Astrocyte (in vitro differentiated cells and primary cell): ENCODE measurements around the gene LRCH4. TPM values are rescaled to one million over a fixed set of nuclear protein-coding genes. Genes with fewer than 3 reads are reported as not detected.

Experiments used
- DNase-seq: peaks from one replicate; pipeline ENCODE4 v3.0.0-alpha.2; 2010; ENCODE audit warnings: low read depth
- FAIRE-seq: peaks from 2 replicates; lab custom pipeline; 2011; peaks lifted over from hg19 to GRCh38; lab: Jason Lieb, UNC
- H2AFZ ChIP-seq: 2 replicates; pipeline ENCODE4 v1.6.0; 2012; ENCODE audit warnings: low read depth, low read length, inconsistent platforms
- H3K27ac ChIP-seq: 2 replicates; pipeline ENCODE4 v1.5.1; 2011; ENCODE audit warnings: low read depth, low read length, inconsistent platforms
- H3K27me3 ChIP-seq: 2 replicates; pipeline ENCODE4 v1.6.0; 2011; ENCODE audit warnings: low read length, inconsistent platforms; ENCODE audit not compliant: insufficient read depth
- H3K36me3 ChIP-seq: 2 replicates; pipeline ENCODE4 v1.5.1; 2011; ENCODE audit warnings: low read length, inconsistent platforms; ENCODE audit not compliant: insufficient read depth
- H3K4me1 ChIP-seq: 2 replicates; pipeline ENCODE4 v1.5.1; 2011; ENCODE audit warnings: low read length, inconsistent platforms; ENCODE audit not compliant: insufficient read depth
- H3K4me2 ChIP-seq: 2 replicates; pipeline ENCODE4 v1.6.0; 2012; ENCODE audit warnings: low read length, inconsistent platforms
- H3K4me3 ChIP-seq: 2 replicates; pipeline ENCODE4 v1.5.1; 2011; ENCODE audit warnings: low read depth, mild to moderate bottlenecking, low read length, inconsistent platforms; ENCODE audit not compliant: insufficient read depth
- H3K79me2 ChIP-seq: 2 replicates; pipeline ENCODE4 v1.6.0; 2012; ENCODE audit warnings: mild to moderate bottlenecking, low read length, inconsistent platforms; ENCODE audit not compliant: insufficient read depth
- H3K9ac ChIP-seq: 2 replicates; pipeline ENCODE4 v1.6.0; 2012; ENCODE audit warnings: mild to moderate bottlenecking, low read length, inconsistent platforms
- H3K9me3 ChIP-seq: 2 replicates; pipeline ENCODE4 v1.5.1; 2012; ENCODE audit warnings: low read depth, mild to moderate bottlenecking, low read length, inconsistent platforms; ENCODE audit not compliant: insufficient read depth
- H4K20me1 ChIP-seq: 2 replicates; pipeline ENCODE4 v1.6.0; 2012; ENCODE audit warnings: low read length, inconsistent platforms; ENCODE audit not compliant: insufficient read depth
- H3K27ac Mint-ChIP-seq: one replicate; pipeline ENCODE4 v1.8.0; 2021; ENCODE audit warnings: mild to moderate bottlenecking, mixed read lengths; ENCODE audit not compliant: unreplicated experiment
- H3K27me3 Mint-ChIP-seq: one replicate; pipeline ENCODE4 v1.8.0; 2021; ENCODE audit warnings: low read depth, mixed read lengths; ENCODE audit not compliant: unreplicated experiment
- H3K36me3 Mint-ChIP-seq: one replicate; pipeline ENCODE4 v1.8.0; 2021; ENCODE audit warnings: low read depth, mixed read lengths; ENCODE audit not compliant: unreplicated experiment
- H3K4me1 Mint-ChIP-seq: one replicate; pipeline ENCODE4 v1.8.0; 2021; ENCODE audit warnings: low read depth, mixed read lengths; ENCODE audit not compliant: unreplicated experiment
- H3K4me3 Mint-ChIP-seq: one replicate; pipeline ENCODE4 v1.8.0; 2021; ENCODE audit warnings: mild to moderate bottlenecking, moderate library complexity, mixed read lengths; ENCODE audit not compliant: unreplicated experiment
- H3K9me3 Mint-ChIP-seq: one replicate; pipeline ENCODE4 v1.8.0; 2021; ENCODE audit warnings: mild to moderate bottlenecking, mixed read lengths; ENCODE audit not compliant: unreplicated experiment
- CTCF ChIP-seq: IDR thresholded peaks from 2 replicates; pipeline ENCODE4 v1.5.1; 2011; ENCODE audit warnings: low read depth, mild to moderate bottlenecking, inconsistent platforms, low read length, moderate library complexity; ENCODE audit not compliant: insufficient read depth
- EZH2 ChIP-seq: IDR thresholded peaks from 2 replicates; pipeline ENCODE4 v1.6.1; 2012; ENCODE audit warnings: mild to moderate bottlenecking, low read length, inconsistent platforms; ENCODE audit not compliant: insufficient read depth
- total RNA-seq: library from RNA; stranded (reverse); gene quantifications from 2 replicates; pipeline ENCODE4 v1.2.1, GENCODE V29; 2021

Gene LRCH4
- total RNA-seq, 1 donor from 2014 or later: 62.5 TPM

- peaks cover 2% of the 10 kb centered on the region for H3K27me3 Mint-ChIP-seq
- peak overlapping the region; percentile 92 for H3K4me3 Mint-ChIP-seq
- H3K27ac Mint-ChIP-seq: peak overlapping the region; percentile 92
- peaks cover 18% of the 10 kb centered on the region for H3K4me1 Mint-ChIP-seq
- H3K9me3 ChIP-seq: no peaks in the 10 kb centered on the region
- H3K36me3 Mint-ChIP-seq: peaks cover 3% of the 10 kb centered on the region
- H3K27ac ChIP-seq: peak overlapping the region; percentile 83
- peaks cover 51% of the 10 kb centered on the region for H3K79me2 ChIP-seq
- FAIRE-seq (no peak), DNase-seq (peak; percentile 70)
- H3K4me2 ChIP-seq: peak overlapping the region; percentile 99
- peaks cover 52% of the 10 kb centered on the region for H4K20me1 ChIP-seq
- no peak overlapping the region for H2AFZ ChIP-seq
- H3K9ac ChIP-seq: peak overlapping the region; percentile 89
- peaks cover 6% of the 10 kb centered on the region for H3K27me3 ChIP-seq
- peaks cover 16% of the 10 kb centered on the region for H3K36me3 ChIP-seq
- H3K9me3 Mint-ChIP-seq: no peaks in the 10 kb centered on the region
- no peak for TF ChIP-seq CTCF
- no peak for TF ChIP-seq EZH2
- peaks cover 25% of the 10 kb centered on the region for H3K4me1 ChIP-seq
- H3K4me3 ChIP-seq: peak overlapping the region; percentile 83
Observed at GRCh38 chr7:100584683-100585510, 1.0 kb downstream of the LRCH4 start.

- Histone ChIP-seq H4K20me1 (peaks cover 56% of the 10 kb centered on the region), H3K4me3 (peak overlapping the region; percentile 83), H3K4me1 (peaks cover 25% of the 10 kb centered on the region), H3K79me2 (peaks cover 51% of the 10 kb centered on the region), H3K4me2 (peak overlapping the region; percentile 99), H3K27ac (peak overlapping the region; percentile 83), H3K36me3 (peaks cover 18% of the 10 kb centered on the region), H3K27me3 (peaks cover under 1% of the 10 kb centered on the region), H3K9ac (peak overlapping the region; percentile 89), H3K9me3 (no peaks in the 10 kb centered on the region), H2AFZ (peak overlapping the region; percentile 38)
- Mint-ChIP-seq H3K4me3 (peak overlapping the region; percentile 92), H3K27me3 (peaks cover under 1% of the 10 kb centered on the region), H3K4me1 (peaks cover 18% of the 10 kb centered on the region), H3K36me3 (peaks cover 5% of the 10 kb centered on the region), H3K9me3 (no peaks in the 10 kb centered on the region), H3K27ac (peak overlapping the region; percentile 92)
- TF ChIP-seq CTCF: no peak
- TF ChIP-seq EZH2: no peak
- FAIRE-seq: no peak
- DNase-seq: no peak
Observed at GRCh38 chr7:100584054-100584682, 1.8 kb downstream of the LRCH4 start.
